K562 (cell line): ENCODE data around the gene IRF2BP2. TPM values are rescaled to one million over a fixed set of nuclear protein-coding genes. Genes with fewer than 3 reads are reported as not detected.

Source experiments
- ATAC-seq: fragments of 200-7000 bp; cut with Tn5 transposase; 3 replicates; pipeline ENCODE4 v1.9.1; 2020; ENCODE audit warnings: moderate library complexity
- BruUV-seq: library from RNA; stranded (reverse); fragments of 400-500 nt; replicated peaks from 2 replicates; lab custom pipeline; 2021; lab: Mats Ljungman, UMichigan
- CTCF ChIA-PET: fragments of 300-600 bp; formaldehyde crosslinking; extraction: SDS; loops from one replicate; lab custom pipeline; 2021; ENCODE audit warnings: low intra/inter-chr PET ratio; lab: Yijun Ruan, JAX
- POLR2A ChIA-PET: fragments of 300-600, 350-650 bp; sonication (Branson Sonifier 250); formaldehyde crosslinking; extraction: SDS; loops from one replicate; lab custom pipeline; 2021; ENCODE audit warnings: antibody characterized with exemption, inconsistent platforms; lab: Yijun Ruan, JAX
- DNase-seq, 4 experiments: peaks; one replicate each; pipeline versions ENCODE4 v3.0.0 to v3.0.0-alpha.2; 2011 to 2018; ENCODE audit warnings: low spot score in 3 of 4, mixed read lengths in 3 of 4; ENCODE audit errors: extremely low read depth in 1 of 4
- FAIRE-seq: peaks from 2 replicates; lab custom pipeline; 2011; peaks lifted over from hg19 to GRCh38; lab: Jason Lieb, UNC
- H2AFZ ChIP-seq: 2 replicates; pipeline ENCODE4 v1.6.0; 2011; ENCODE audit warnings: low read depth, low read length, control low read depth, inconsistent platforms
- H3K27ac ChIP-seq: fragments of 200-600 bp; 3 replicates; pipeline ENCODE4 v1.8.0; 2011; ENCODE audit warnings: low read depth, mild to moderate bottlenecking, control low read depth, inconsistent platforms, low read length, moderate library complexity, mixed read lengths; ENCODE audit errors: extremely low read depth
- H3K27me3 ChIP-seq, 2 experiments: fragments of 300-600 bp in 1 of 2; 2 replicates in 1 of 2; 3 replicates in 1 of 2; pipeline versions ENCODE4 v1.6.0 to v1.8.0; 2011; ENCODE audit warnings: inconsistent platforms in 2 of 2, low read length in 2 of 2, mild to moderate bottlenecking in 1 of 2, mixed read lengths in 1 of 2, moderate library complexity in 1 of 2; ENCODE audit not compliant: control insufficient read depth in 2 of 2, insufficient read depth in 2 of 2
- H3K36me3 ChIP-seq: fragments of 300-600 bp; 3 replicates; pipeline ENCODE4 v1.8.0; 2011; ENCODE audit warnings: mild to moderate bottlenecking, low read length, inconsistent platforms; ENCODE audit not compliant: control insufficient read depth, insufficient read depth
- H3K4me1 ChIP-seq, 2 experiments: fragments of 200-600 bp in 1 of 2; replicated peaks in 1 of 2; 2 replicates in 1 of 2; 3 replicates in 1 of 2; pipeline versions ENCODE4 v1.5.1 to v1.8.0; 2011; ENCODE audit warnings: inconsistent platforms in 2 of 2, low read length in 2 of 2, mild to moderate bottlenecking in 1 of 2, mixed read lengths in 1 of 2, moderate library complexity in 1 of 2; ENCODE audit not compliant: control insufficient read depth in 2 of 2, insufficient read depth in 2 of 2
- H3K4me2 ChIP-seq: 2 replicates; pipeline ENCODE4 v1.6.1; 2011; ENCODE audit warnings: low read length, control low read depth, inconsistent platforms, mixed read lengths; ENCODE audit not compliant: insufficient read depth
- H3K4me3 ChIP-seq: fragments of 200-600 bp; sonication (generic), shearing (Covaris generic); 2 replicates; pipeline ENCODE4 v1.5.1; 2016; ENCODE audit warnings: control low read depth, inconsistent platforms
- H3K79me2 ChIP-seq: fragments of 200-600 bp; 3 replicates; pipeline ENCODE4 v1.8.0; 2011; ENCODE audit warnings: low read length, inconsistent platforms; ENCODE audit not compliant: control insufficient read depth, insufficient read depth
- H3K9ac ChIP-seq, 2 experiments: 2 replicates each; pipeline versions ENCODE4 v1.6.0 to v1.6.1; 2011; ENCODE audit warnings: low read depth in 2 of 2, low read length in 2 of 2, control low read depth in 1 of 2, inconsistent platforms in 1 of 2, mild to moderate bottlenecking in 1 of 2, mixed read lengths in 1 of 2; ENCODE audit not compliant: insufficient read depth in 1 of 2
- H3K9me1 ChIP-seq: one replicate; pipeline ENCODE4 v1.6.0; 2011; ENCODE audit warnings: inconsistent platforms, mild to moderate bottlenecking, low read length, moderate library complexity; ENCODE audit not compliant: control insufficient read depth, insufficient read depth
- H3K9me3 ChIP-seq: replicated peaks from 2 replicates; pipeline ENCODE4 v1.5.1; 2011; ENCODE audit warnings: low read depth, low read length, inconsistent platforms; ENCODE audit not compliant: control insufficient read depth, insufficient read depth
- H4K20me1 ChIP-seq: replicated peaks from 2 replicates; pipeline ENCODE4 v1.6.1; 2011; ENCODE audit warnings: low read length, inconsistent platforms, mixed read lengths; ENCODE audit not compliant: control insufficient read depth, insufficient read depth
- C11orf30 ChIP-seq: fragments of 450-650 bp; IDR thresholded peaks from 2 replicates; pipeline ENCODE4 v1.6.1; 2016; ENCODE audit warnings: low read depth, mild to moderate bottlenecking
- FOXP1 ChIP-seq: sonication (generic); formaldehyde crosslinking; IDR thresholded peaks from 2 replicates; pipeline ENCODE4 v1.8.0; 2022; ENCODE audit warnings: mild to moderate bottlenecking, missing genetic modification reagents
- GABPB2 ChIP-seq: fragments of 250-450 bp; sonication (Bioruptor Pico); conservative IDR thresholded peaks from 2 replicates; pipeline ENCODE4 v1.5.1; 2021; ENCODE audit warnings: mild to moderate bottlenecking
- KAT7 ChIP-seq: sonication (generic); formaldehyde crosslinking; IDR thresholded peaks from 2 replicates; pipeline ENCODE4 v1.8.0; 2022; ENCODE audit warnings: missing genetic modification reagents, mild to moderate bottlenecking, borderline replicate concordance
- MAFG ChIP-seq: fragments of 450-650 bp; conservative IDR thresholded peaks from 2 replicates; pipeline ENCODE4 v1.6.1; 2016; ENCODE audit warnings: missing genetic modification characterization, missing compliant biosample characterization
- NCOA1 ChIP-seq: fragments of 450-650 bp; IDR thresholded peaks from 2 replicates; pipeline ENCODE4 v1.6.1; 2016; ENCODE audit warnings: low read depth
- NFE2 ChIP-seq: IDR thresholded peaks from 2 replicates; pipeline ENCODE4 v1.6.1; 2014; ENCODE audit warnings: antibody characterized with exemption, low read depth
- NFE2L1 ChIP-seq: fragments of 450-650 bp; IDR thresholded peaks from 2 replicates; pipeline ENCODE4 v1.6.1; 2016; ENCODE audit warnings: missing genetic modification characterization, low read depth, mild to moderate bottlenecking, missing compliant biosample characterization, moderate library complexity, borderline replicate concordance
- ZNF316 ChIP-seq: fragments of 450-650 bp; IDR thresholded peaks from 2 replicates; pipeline ENCODE4 v1.6.1; 2016
- WGBS: fragments of 100-300 bp; shearing (Covaris generic); methylation state at CpG from one replicate; pipeline ENCODE4 v1.1.6; 2016; ENCODE audit warnings: low coverage, mixed read lengths; ENCODE audit not compliant: insufficient coverage; ENCODE audit errors: missing lambda C conversion rate; 5-methylcytosine and 5-hydroxymethylcytosine counted together
- in situ Hi-C: fragments of 300-500 bp; cut with MboI; formaldehyde crosslinking; loops from 4 replicates; pipeline ENCODE4 v1.15.0; 2018; ENCODE audit warnings: inconsistent platforms, mixed read lengths
- intact Hi-C: fragments of 100-400 bp; cut with micrococcal nuclease; formaldehyde crosslinking; loops from 2 replicates; pipeline ENCODE4 v1.14.2; 2022
- polyA plus RNA-seq, 8 experiments: library from polyadenylated mRNA; depleted of rRNA in 4 of 8; stranded (reverse) in 5 of 8; unstranded in 3 of 8; fragments of >200 nt; fragmentation: Nextera tagmentation in 2 of 8; fragmentation: Illumina TruSeq in 1 of 8; extraction: Ambion mirVana in 2 of 8; extraction: Trizol in 1 of 8; gene quantifications; 2 replicates each; pipeline versions ENCODE4 v1.2.1 to v1.2.3, GENCODE V29; 2011 to 2014; ENCODE audit warnings: inconsistent platforms in 1 of 8, missing spikeins in 1 of 8
- total RNA-seq, 7 experiments: library from RNA; depleted of rRNA in 6 of 7; stranded (reverse); fragments of >200 nt in 6 of 7; fragmentation: Illumina TruSeq in 2 of 7; extraction: Trizol in 2 of 7; gene quantifications; 2 replicates each; pipeline versions ENCODE4 v1.2.1 to v1.2.3, GENCODE V29; 2011 to 2021; ENCODE audit warnings: low replicate concordance in 1 of 7

Gene IRF2BP2
- total and polyA plus RNA-seq, 9 of the 15 experiments (the other 6 are each of a cell fraction or from before 2014, with no cell fraction given) = 7.7 to 68.6 (median 22.1) TPM

DNA sequence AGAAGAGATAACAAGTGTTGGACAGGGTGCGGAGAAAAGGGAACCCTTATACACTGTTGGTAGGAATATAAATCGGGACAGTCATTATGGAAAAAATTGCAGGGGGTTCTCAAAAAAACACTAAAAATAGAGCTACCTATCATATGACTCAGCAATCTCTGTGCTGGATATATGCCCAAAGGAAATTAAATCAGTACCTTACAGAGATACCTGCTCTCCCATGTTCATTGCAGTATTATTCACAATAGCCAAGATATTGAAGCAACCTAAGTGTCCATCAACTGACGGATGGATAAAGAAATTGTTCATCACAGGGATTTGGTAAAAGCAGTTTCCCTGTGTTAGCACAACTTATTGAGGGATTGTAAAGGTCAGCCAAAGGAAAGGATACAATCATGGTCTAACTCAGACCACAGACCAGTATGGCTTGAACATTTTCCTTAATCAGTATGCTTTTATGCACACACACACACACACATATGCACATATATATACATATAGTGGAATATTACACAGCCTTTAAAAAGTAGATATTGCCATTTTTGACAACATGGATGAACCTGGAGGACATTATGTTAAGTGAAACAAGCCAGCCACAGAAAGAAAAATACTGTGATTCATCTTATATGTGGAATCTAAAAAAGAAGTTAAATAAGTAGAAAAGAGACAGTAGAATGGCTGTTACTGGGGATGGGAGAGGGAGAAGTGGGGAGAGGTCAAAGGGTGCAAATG lies 44.2 kb upstream of the IRF2BP2 start:
- in situ Hi-C loops (no loop called here), intact Hi-C loops (no loop called here)
- H3K4me2 ChIP-seq = no peak overlapping the region
- H3K9me3 ChIP-seq = no peaks in the 10 kb centered on the region
- no peak overlapping the region for H3K9ac ChIP-seq
- ChIA-PET POLR2A (no interaction called here), CTCF (no interaction called here)
- no peak overlapping the region for H2AFZ ChIP-seq
- no peak overlapping the region for H3K4me3 ChIP-seq
- no peaks in the 10 kb centered on the region for H3K79me2 ChIP-seq
- H4K20me1 ChIP-seq = no peaks in the 10 kb centered on the region
- no peak for TF ChIP-seq GABPB2
- TF ChIP-seq KAT7 (CRISPR knock-in tag) = no peak
- TF ChIP-seq C11orf30 = peak; percentile 59; the same call in 1 of the 2 replicates
- no peak for TF ChIP-seq NCOA1
- TF ChIP-seq ZNF316 = peak; percentile 77
- 0 out of 2 replicates have a peak, but pooled peaks have one; percentile 32 for TF ChIP-seq NFE2L1 (tag)
- TF ChIP-seq NFE2 = peak; percentile 48
- TF ChIP-seq MAFG (tag) = peak; percentile 74
- no peak for TF ChIP-seq FOXP1 (CRISPR knock-in tag)
- no TSS peak for BruUV-seq
- H3K36me3 ChIP-seq = no peaks in the 10 kb centered on the region
- DNase-seq (no peak), FAIRE-seq (no peak), ATAC-seq (no peak)
- peaks cover 8 to 12% of the 10 kb centered on the region in 2 experiments; a peak in 4 of 5 replicates for H3K4me1 ChIP-seq
- H3K27ac ChIP-seq = no peak overlapping the region
- no peaks in the 10 kb centered on the region for H3K9me1 ChIP-seq
- 48% methylated on average over 3 of the region's 3 CpGs for WGBS
- no peaks in the 10 kb centered on the region for H3K27me3 ChIP-seq
